Measurements from ENCODE around the gene WRNIP1. TPM values are rescaled to one million over a fixed set of nuclear protein-coding genes. Genes with fewer than 3 reads are reported as not detected.

Gene WRNIP1
- total and polyA plus RNA-seq, 10 of the 15 experiments (the other 5 are each of a cell fraction or from before 2014, with no cell fraction given) = 9.3 to 30.5 (median 24.3) TPM

DNA sequence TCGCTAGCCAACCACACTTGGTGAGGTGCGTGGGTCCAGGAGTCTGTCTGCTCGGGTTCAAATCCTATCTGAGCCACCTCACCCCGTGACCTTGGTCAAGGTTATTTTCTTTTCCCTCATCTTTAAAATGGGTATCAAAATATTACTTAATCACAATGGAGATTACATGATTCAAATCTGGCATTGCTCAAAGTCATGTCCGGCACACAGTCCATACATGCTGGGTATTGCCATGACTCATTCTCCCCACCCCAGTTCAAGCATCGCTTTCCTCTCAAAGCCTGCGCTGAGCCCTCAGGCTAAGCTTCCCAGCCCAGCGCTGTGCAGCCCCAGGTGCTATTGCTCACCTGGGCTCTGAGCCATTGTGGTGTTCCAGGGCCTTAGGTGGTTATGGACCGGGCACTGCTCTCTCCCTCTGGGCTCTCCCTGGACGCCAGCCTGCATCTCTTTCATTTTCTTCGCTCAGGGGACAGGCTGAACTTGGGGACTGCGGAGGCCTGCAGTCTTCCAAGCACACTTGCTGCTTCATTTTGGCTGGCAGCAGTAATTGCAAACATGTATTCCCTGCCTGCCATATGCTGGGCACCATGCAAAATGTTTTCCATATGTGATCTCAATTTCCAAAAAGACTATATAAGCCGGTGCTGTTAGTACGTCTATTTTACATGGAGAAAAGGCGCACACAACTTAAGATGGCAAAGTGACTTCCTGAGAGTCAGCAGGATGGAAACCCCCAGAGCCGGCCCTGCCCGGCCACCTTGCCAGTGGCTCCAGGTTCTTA, 27.3 kb downstream of the WRNIP1 start (continued):
- TF ChIP-seq, protein P1, sequence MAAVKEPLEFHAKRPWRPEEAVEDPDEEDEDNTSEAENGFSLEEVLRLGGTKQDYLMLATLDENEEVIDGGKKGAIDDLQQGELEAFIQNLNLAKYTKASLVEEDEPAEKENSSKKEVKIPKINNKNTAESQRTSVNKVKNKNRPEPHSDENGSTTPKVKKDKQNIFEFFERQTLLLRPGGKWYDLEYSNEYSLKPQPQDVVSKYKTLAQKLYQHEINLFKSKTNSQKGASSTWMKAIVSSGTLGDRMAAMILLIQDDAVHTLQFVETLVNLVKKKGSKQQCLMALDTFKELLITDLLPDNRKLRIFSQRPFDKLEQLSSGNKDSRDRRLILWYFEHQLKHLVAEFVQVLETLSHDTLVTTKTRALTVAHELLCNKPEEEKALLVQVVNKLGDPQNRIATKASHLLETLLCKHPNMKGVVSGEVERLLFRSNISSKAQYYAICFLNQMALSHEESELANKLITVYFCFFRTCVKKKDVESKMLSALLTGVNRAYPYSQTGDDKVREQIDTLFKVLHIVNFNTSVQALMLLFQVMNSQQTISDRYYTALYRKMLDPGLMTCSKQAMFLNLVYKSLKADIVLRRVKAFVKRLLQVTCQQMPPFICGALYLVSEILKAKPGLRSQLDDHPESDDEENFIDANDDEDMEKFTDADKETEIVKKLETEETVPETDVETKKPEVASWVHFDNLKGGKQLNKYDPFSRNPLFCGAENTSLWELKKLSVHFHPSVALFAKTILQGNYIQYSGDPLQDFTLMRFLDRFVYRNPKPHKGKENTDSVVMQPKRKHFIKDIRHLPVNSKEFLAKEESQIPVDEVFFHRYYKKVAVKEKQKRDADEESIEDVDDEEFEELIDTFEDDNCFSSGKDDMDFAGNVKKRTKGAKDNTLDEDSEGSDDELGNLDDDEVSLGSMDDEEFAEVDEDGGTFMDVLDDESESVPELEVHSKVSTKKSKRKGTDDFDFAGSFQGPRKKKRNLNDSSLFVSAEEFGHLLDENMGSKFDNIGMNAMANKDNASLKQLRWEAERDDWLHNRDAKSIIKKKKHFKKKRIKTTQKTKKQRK (IDR thresholded peaks at IDR 0.05; ENCODE audit: low read depth, low read length) = no peak
- TF ChIP-seq, protein P2, sequence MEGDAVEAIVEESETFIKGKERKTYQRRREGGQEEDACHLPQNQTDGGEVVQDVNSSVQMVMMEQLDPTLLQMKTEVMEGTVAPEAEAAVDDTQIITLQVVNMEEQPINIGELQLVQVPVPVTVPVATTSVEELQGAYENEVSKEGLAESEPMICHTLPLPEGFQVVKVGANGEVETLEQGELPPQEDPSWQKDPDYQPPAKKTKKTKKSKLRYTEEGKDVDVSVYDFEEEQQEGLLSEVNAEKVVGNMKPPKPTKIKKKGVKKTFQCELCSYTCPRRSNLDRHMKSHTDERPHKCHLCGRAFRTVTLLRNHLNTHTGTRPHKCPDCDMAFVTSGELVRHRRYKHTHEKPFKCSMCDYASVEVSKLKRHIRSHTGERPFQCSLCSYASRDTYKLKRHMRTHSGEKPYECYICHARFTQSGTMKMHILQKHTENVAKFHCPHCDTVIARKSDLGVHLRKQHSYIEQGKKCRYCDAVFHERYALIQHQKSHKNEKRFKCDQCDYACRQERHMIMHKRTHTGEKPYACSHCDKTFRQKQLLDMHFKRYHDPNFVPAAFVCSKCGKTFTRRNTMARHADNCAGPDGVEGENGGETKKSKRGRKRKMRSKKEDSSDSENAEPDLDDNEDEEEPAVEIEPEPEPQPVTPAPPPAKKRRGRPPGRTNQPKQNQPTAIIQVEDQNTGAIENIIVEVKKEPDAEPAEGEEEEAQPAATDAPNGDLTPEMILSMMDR (IDR thresholded peaks at IDR 0.05 in 2 of 3, conservative IDR thresholded peaks at IDR 0.05 in 1 of 3; ENCODE audit: control insufficient read depth in 2 of 3, extremely low read depth in 1 of 3, insufficient read depth in 1 of 3, low read depth in 3 of 3, low read length in 3 of 3) = no peak
- TF ChIP-seq BHLHE40 (IDR thresholded peaks at IDR 0.05; ENCODE audit: borderline replicate concordance in 1 of 2, low read depth in 2 of 2, low read length in 1 of 2) (no peak), NR2F1 (conservative IDR thresholded peaks at IDR 0.05) (no peak), NFYA (IDR thresholded peaks at IDR 0.05; ENCODE audit: borderline replicate concordance, low read depth, low read length) (no peak)
- TF ChIP-seq, protein P3, sequence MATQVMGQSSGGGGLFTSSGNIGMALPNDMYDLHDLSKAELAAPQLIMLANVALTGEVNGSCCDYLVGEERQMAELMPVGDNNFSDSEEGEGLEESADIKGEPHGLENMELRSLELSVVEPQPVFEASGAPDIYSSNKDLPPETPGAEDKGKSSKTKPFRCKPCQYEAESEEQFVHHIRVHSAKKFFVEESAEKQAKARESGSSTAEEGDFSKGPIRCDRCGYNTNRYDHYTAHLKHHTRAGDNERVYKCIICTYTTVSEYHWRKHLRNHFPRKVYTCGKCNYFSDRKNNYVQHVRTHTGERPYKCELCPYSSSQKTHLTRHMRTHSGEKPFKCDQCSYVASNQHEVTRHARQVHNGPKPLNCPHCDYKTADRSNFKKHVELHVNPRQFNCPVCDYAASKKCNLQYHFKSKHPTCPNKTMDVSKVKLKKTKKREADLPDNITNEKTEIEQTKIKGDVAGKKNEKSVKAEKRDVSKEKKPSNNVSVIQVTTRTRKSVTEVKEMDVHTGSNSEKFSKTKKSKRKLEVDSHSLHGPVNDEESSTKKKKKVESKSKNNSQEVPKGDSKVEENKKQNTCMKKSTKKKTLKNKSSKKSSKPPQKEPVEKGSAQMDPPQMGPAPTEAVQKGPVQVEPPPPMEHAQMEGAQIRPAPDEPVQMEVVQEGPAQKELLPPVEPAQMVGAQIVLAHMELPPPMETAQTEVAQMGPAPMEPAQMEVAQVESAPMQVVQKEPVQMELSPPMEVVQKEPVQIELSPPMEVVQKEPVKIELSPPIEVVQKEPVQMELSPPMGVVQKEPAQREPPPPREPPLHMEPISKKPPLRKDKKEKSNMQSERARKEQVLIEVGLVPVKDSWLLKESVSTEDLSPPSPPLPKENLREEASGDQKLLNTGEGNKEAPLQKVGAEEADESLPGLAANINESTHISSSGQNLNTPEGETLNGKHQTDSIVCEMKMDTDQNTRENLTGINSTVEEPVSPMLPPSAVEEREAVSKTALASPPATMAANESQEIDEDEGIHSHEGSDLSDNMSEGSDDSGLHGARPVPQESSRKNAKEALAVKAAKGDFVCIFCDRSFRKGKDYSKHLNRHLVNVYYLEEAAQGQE (IDR thresholded peaks at IDR 0.05; ENCODE audit: low read depth, low read length) = no peak

Measured in GM12878 (cell line).